Measurements from ENCODE around the gene SLC4A3.

DNA sequence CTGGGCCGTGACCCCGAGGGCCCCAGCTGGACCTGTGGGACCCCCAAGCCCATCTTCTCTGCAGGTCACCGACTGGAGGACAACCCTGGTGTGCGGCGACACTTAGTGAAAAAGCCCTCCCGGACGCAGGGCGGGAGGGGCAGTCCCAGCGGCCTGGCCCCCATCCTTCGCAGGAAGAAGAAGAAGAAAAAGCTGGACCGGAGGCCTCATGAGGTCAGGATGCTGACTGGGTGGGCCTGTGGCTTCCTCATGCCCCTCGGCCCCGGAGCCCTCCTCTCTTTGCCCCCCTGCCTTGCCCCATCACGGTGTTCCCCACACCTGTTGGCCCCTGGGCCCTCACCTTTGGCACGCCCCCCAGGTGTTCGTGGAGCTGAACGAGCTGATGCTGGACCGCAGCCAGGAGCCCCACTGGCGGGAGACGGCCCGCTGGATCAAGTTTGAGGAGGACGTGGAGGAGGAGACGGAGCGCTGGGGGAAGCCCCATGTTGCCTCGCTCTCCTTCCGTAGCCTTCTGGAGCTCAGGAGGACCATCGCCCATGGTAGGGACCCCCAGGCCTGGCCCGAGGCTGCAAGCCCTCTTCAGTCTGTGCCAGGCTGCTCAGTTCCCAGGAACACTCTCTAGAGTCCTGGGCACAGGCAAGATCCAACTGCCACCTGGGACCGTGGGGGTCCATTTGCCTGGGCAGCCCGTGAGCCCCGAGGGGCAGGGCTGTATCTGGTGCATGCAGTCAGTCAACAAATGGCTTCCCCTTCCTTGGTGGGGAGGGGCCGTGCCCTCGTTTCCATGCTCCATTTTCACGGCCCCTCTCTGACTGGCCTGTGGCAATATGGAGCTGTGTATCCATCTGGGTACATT lies 4.7 kb downstream of the SLC4A3 start:
- no peak for TF ChIP-seq POLR2A (IDR thresholded peaks at IDR 0.05)
- TF ChIP-seq, protein P1, sequence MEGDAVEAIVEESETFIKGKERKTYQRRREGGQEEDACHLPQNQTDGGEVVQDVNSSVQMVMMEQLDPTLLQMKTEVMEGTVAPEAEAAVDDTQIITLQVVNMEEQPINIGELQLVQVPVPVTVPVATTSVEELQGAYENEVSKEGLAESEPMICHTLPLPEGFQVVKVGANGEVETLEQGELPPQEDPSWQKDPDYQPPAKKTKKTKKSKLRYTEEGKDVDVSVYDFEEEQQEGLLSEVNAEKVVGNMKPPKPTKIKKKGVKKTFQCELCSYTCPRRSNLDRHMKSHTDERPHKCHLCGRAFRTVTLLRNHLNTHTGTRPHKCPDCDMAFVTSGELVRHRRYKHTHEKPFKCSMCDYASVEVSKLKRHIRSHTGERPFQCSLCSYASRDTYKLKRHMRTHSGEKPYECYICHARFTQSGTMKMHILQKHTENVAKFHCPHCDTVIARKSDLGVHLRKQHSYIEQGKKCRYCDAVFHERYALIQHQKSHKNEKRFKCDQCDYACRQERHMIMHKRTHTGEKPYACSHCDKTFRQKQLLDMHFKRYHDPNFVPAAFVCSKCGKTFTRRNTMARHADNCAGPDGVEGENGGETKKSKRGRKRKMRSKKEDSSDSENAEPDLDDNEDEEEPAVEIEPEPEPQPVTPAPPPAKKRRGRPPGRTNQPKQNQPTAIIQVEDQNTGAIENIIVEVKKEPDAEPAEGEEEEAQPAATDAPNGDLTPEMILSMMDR (IDR thresholded peaks at IDR 0.05) = no peak

Data from suprapubic skin (tissue), 3 donors.